GM12801 (cell line): ENCODE data around the gene ANAPC13.

Experiments
- TF ChIP-seq, protein P1 (sequence below): IDR thresholded peaks from one replicate; pipeline ENCODE4 v1.5.1; 2011; ENCODE audit warnings: control low read depth; ENCODE audit not compliant: insufficient read length; ENCODE audit errors: extremely low read depth

ANAPC13 gene

GRCh38 chr3:134463676-134464063 is 22.1 kb downstream of the ANAPC13 start:
- TF ChIP-seq, protein P1, sequence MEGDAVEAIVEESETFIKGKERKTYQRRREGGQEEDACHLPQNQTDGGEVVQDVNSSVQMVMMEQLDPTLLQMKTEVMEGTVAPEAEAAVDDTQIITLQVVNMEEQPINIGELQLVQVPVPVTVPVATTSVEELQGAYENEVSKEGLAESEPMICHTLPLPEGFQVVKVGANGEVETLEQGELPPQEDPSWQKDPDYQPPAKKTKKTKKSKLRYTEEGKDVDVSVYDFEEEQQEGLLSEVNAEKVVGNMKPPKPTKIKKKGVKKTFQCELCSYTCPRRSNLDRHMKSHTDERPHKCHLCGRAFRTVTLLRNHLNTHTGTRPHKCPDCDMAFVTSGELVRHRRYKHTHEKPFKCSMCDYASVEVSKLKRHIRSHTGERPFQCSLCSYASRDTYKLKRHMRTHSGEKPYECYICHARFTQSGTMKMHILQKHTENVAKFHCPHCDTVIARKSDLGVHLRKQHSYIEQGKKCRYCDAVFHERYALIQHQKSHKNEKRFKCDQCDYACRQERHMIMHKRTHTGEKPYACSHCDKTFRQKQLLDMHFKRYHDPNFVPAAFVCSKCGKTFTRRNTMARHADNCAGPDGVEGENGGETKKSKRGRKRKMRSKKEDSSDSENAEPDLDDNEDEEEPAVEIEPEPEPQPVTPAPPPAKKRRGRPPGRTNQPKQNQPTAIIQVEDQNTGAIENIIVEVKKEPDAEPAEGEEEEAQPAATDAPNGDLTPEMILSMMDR: no peak

- TF ChIP-seq, protein P1: no peak
Observed at GRCh38 chr3:134462331-134462941, 23.3 kb downstream of the ANAPC13 start.

DNA sequence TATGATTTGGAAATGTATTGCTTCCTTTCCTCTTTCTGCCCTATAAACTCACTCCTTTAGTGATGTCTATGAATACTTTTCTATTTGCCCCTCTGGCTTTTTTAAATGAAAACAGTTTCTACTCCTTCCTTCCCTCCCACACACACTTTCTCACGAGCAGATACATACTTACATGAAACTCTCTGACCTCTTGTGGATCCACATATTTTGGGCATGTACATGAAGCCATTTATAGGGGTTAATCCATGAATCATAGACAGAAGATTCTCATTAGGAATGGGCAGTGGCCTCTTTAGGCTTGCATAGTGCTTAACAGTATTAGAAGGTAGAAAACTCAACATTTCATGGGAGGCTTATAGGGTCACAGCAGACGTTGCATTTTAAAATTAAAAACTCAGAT is 24.8 kb downstream of the ANAPC13 start:
- TF ChIP-seq, protein P1: no peak

- TF ChIP-seq, protein P1: no peak
Observed at GRCh38 chr3:134459562-134459961, 26.2 kb downstream of the ANAPC13 start.

DNA sequence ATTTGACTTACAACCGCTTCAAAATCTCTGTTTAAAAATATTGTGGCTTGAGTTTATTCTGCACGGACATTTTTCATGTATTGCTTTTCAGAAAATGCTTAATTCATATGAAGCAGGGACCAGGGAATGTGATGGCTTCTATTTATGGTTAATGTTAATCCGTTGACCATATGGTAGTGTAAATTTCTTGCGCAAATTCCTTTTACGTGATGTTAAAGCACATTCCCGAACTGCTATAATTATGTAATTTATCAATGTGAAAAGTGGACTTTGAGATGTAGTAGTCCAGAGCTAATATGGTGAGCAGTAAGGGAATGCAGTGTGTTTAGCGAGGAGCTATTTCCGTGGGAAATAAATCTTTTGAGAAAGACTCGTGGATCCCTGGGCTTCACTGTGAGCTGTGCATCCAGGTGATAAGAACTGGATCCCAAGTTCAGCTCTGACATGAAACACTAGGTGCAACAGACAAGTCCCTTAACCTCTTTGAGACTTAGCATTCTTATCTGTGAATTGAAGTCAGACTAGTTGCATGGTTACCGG is 27.3 kb downstream of the ANAPC13 start:
- TF ChIP-seq, protein P1: no peak

GRCh38 chr3:134457376-134458074 is 28.3 kb downstream of the ANAPC13 start:
- TF ChIP-seq, protein P1: no peak

DNA sequence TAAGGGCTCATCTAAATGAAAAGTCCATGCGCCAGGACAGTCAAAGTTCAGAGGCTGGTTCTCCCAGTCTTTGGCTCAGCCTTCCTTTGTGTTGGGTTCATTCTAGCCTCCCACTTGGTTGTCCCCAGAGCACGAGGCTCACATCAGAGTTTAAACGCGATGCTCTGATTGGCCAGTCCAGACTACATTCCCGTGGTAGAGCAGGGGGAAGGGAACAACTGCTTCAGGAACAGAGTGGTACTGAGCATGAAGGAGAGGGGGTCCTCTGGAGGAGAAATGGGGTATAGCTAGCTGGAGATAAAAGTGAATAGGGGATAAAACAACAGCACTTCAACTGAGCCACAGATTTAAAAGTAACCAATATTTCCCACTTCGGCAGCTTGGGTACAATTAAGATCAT is 32.2 kb downstream of the ANAPC13 start:
- TF ChIP-seq, protein P1: no peak
